Ascending aorta (tissue), 2 donors: Measurements from ENCODE around the gene PTPRK. TPM values are rescaled to one million over a fixed set of nuclear protein-coding genes. Genes with fewer than 3 reads are reported as not detected.

ENCODE experiments used
- DNase-seq, 2 donors: peaks; one replicate each; pipeline ENCODE4 v3.0.0-alpha.2; 2019; ENCODE audit warnings: low spot score in 2 of 2
- H3K27ac ChIP-seq, 2 donors: fragments of 200-600 bp; sonication (generic); one replicate each; pipeline ENCODE4 v1.5.1; 2016 to 2017; ENCODE audit warnings: mild to moderate bottlenecking in 1 of 2
- H3K27me3 ChIP-seq: fragments of 200-600 bp; sonication (generic); one replicate; pipeline ENCODE4 v1.5.1; 2017
- H3K36me3 ChIP-seq, 2 donors: fragments of 200-600 bp; sonication (generic); one replicate each; pipeline ENCODE4 v1.5.1; 2016
- H3K4me1 ChIP-seq, 2 donors: fragments of 200-600 bp; sonication (generic); one replicate each; pipeline ENCODE4 v1.5.1; 2016 to 2017; ENCODE audit warnings: mild to moderate bottlenecking in 1 of 2
- H3K4me3 ChIP-seq, 2 donors: fragments of 200-600 bp; sonication (generic); one replicate each; pipeline ENCODE4 v1.5.1; 2016 to 2017; ENCODE audit warnings: mild to moderate bottlenecking in 1 of 2
- H3K9me3 ChIP-seq, 2 donors: fragments of 200-600 bp; sonication (generic); one replicate each; pipeline ENCODE4 v1.5.1; 2016
- intact Hi-C: fragments of 100-400 bp; cut with DNase I; formaldehyde crosslinking; loops from one replicate; pipeline ENCODE4 v1.15.1; 2023
- total RNA-seq: library from RNA; depleted of rRNA; stranded (reverse); fragments of >200 nt; gene quantifications from one replicate; pipeline ENCODE4 v1.1.0, GENCODE V29; 2016
- TF ChIP-seq, protein P1 (sequence below), 3 experiments: fragments of 200-600 bp in 2 of 3; fragments of 450-650 bp in 1 of 3; sonication (generic) in 2 of 3; IDR thresholded peaks; one replicate each; pipeline ENCODE4 v1.5.1; 2016 to 2019; ENCODE audit warnings: antibody characterized with exemption in 3 of 3, mild to moderate bottlenecking in 1 of 3, moderate library complexity in 1 of 3

PTPRK gene
- total RNA-seq, 1 donor from 2014 or later: 73.1 TPM

DNA sequence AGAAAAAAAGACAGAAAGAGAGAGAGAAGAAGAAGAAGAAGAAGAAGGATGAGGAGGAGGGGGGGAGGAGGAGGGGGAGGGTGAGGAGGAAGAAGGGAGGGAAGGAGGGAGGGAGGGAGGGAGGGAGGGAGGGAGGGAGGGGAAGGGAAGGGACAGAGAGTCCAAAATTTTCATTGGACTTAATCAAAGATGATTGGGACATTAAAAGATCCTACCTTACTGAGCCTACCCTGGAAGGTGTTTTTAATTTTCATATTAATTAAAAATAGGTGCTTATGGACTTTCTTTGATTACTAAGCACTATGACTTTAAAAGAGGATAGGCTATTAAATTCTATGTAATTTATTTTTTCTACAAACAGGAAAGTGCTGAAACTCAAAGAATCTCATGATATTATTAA, 319.6 kb downstream of the PTPRK start:
- H3K36me3 ChIP-seq: no peaks in the 10 kb centered on the region
- no peak overlapping the region for H3K4me3 ChIP-seq
- TF ChIP-seq, protein P1, sequence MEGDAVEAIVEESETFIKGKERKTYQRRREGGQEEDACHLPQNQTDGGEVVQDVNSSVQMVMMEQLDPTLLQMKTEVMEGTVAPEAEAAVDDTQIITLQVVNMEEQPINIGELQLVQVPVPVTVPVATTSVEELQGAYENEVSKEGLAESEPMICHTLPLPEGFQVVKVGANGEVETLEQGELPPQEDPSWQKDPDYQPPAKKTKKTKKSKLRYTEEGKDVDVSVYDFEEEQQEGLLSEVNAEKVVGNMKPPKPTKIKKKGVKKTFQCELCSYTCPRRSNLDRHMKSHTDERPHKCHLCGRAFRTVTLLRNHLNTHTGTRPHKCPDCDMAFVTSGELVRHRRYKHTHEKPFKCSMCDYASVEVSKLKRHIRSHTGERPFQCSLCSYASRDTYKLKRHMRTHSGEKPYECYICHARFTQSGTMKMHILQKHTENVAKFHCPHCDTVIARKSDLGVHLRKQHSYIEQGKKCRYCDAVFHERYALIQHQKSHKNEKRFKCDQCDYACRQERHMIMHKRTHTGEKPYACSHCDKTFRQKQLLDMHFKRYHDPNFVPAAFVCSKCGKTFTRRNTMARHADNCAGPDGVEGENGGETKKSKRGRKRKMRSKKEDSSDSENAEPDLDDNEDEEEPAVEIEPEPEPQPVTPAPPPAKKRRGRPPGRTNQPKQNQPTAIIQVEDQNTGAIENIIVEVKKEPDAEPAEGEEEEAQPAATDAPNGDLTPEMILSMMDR (IDR thresholded peaks at IDR 0.05): no peak
- no peaks in the 10 kb centered on the region for H3K27me3 ChIP-seq
- H3K27ac ChIP-seq: no peak overlapping the region
- H3K9me3 ChIP-seq: no peaks in the 10 kb centered on the region
- intact Hi-C loops: no loop called here
- H3K4me1 ChIP-seq: no peaks in the 10 kb centered on the region
- no peak for DNase-seq

DNA sequence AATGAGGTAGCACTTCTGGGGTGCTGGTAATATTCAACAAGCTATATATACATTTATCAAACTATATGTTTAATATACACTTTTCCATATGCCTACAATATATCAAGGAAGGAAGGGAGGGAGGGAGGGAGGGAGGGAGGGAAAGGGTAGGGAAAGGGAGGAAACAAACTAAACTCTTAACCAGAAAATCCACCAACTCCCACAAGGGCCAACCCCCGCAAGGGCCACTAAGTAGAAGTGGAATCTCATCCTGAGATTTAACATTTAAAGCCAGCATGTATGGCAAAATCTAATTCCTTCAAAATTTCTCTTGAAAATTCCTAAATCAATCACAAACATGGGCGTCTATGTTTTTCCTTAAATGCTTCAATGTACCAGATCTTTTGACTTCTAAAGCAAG, 320.9 kb downstream of the PTPRK start:
- H3K4me3 ChIP-seq: no peak overlapping the region
- no peak for DNase-seq
- H3K9me3 ChIP-seq: no peaks in the 10 kb centered on the region
- TF ChIP-seq, protein P1 (IDR thresholded peaks at IDR 0.05): no peak
- no peaks in the 10 kb centered on the region for H3K27me3 ChIP-seq
- H3K27ac ChIP-seq: no peak overlapping the region
- H3K36me3 ChIP-seq: no peaks in the 10 kb centered on the region
- H3K4me1 ChIP-seq: no peaks in the 10 kb centered on the region
- intact Hi-C loops: no loop called here

DNA sequence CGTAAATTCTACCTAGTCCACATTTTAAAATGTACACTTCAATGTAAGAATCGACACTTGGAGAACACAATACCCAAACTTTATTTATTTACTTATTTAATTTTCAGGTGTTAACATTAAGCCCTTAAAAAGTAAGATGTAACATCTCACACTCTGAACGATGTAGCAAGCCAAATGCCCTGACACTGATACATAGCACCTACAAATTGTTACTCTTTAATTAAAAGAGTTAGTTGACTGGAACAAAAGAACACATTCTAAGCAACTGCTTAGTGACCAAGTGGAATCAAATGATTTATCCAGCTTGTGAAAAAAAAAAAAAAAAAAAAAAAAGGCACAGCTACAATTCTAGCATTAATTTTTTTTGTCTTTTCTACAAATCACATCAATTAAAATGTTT, 327.4 kb downstream of the PTPRK start:
- intact Hi-C loops: no loop called here
- Histone ChIP-seq H3K27ac (no peak overlapping the region), H3K27me3 (no peaks in the 10 kb centered on the region), H3K4me3 (no peak overlapping the region), H3K9me3 (no peaks in the 10 kb centered on the region), H3K4me1 (no peaks in the 10 kb centered on the region), H3K36me3 (no peaks in the 10 kb centered on the region)
- DNase-seq: no peak
- TF ChIP-seq, protein P1 (IDR thresholded peaks at IDR 0.05): no peak

DNA sequence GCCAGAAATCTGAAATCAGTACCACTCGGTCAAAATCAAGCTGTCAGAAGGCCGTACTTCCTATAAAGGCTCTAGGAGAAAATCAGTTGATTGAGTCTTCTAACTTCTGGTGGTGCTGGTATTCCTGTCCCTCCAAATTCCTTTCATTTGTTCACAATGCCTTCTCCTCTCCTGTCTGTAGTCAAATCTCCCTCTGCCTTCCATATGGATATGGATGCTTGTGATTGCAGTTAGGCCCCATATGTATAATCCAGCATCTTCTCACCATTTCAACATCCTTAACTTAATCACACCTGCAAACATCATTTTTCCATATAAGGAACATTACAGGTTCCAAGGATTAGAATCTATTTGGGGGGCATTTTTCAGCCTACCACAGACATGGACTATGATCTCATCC, 331.7 kb downstream of the PTPRK start:
- Histone ChIP-seq H3K9me3 (no peaks in the 10 kb centered on the region), H3K27me3 (no peaks in the 10 kb centered on the region), H3K4me1 (no peaks in the 10 kb centered on the region), H3K36me3 (peaks cover 0 to under 1% of the 10 kb centered on the region in 2 donors), H3K27ac (no peak overlapping the region), H3K4me3 (no peak overlapping the region)
- intact Hi-C loops: no loop called here
- no peak for DNase-seq
- TF ChIP-seq, protein P1 (IDR thresholded peaks at IDR 0.05): no peak

DNA sequence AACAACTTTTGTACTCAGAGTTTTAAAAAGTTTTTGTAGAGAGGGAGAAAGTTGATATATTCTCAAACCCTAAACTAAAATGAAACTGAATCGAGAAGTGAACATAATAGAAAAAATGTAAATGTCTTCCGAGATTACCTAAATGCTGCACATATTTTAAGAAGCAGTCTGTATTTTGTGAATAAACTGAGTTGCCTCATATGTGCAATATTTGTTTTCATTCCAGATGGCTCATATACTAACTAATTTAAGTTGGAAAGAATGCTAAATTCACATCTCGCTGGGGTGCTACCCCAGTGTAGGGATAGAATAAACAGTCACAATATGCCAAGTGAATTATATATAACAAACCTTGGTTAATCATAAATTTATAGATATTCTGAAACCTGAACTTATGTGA, 333.7 kb downstream of the PTPRK start:
- peaks cover 0 to 4% of the 10 kb centered on the region in 2 donors for H3K36me3 ChIP-seq
- intact Hi-C loops: no loop called here
- H3K27ac ChIP-seq: no peak overlapping the region
- H3K4me3 ChIP-seq: peak overlapping the region in 1 of 2 donors; percentile 9
- no peak for DNase-seq
- TF ChIP-seq, protein P1 (IDR thresholded peaks at IDR 0.05): no peak
- no peaks in the 10 kb centered on the region for H3K4me1 ChIP-seq
- no peaks in the 10 kb centered on the region for H3K27me3 ChIP-seq
- no peaks in the 10 kb centered on the region for H3K9me3 ChIP-seq

DNA sequence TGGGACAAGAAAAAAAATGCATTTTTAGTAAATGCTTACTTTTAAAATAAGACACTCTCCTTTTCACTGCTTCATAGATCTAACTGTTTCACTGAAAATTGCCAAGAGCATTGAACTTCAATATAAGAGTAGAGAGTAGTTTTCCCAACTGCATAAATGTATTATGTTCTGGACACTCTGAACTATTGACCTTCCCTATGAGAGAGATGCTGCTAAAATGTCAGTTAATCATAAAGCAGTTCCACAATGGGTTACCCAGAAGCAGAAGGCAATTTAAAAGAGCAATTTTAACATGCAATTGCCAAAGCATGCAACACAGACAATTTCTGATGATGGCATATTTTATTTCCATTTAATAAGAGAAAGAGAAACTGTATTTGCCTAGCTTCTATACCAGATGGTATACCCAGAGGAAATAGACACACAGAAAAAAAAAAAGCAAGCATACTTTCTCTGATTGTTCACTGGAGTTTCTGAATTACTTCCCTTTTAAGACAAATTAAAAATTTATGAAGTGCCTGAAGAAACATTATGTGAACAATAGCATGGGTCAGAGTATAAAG, 340.4 kb downstream of the PTPRK start:
- Histone ChIP-seq H3K27me3 (no peaks in the 10 kb centered on the region), H3K4me3 (no peak overlapping the region), H3K4me1 (no peaks in the 10 kb centered on the region), H3K9me3 (no peaks in the 10 kb centered on the region), H3K27ac (no peak overlapping the region), H3K36me3 (peaks cover 0 to 4% of the 10 kb centered on the region in 2 donors)
- TF ChIP-seq, protein P1 (IDR thresholded peaks at IDR 0.05): no peak
- DNase-seq: no peak
- intact Hi-C loops: no loop called here
